ENCODE results near the gene ITCH.

DNA sequence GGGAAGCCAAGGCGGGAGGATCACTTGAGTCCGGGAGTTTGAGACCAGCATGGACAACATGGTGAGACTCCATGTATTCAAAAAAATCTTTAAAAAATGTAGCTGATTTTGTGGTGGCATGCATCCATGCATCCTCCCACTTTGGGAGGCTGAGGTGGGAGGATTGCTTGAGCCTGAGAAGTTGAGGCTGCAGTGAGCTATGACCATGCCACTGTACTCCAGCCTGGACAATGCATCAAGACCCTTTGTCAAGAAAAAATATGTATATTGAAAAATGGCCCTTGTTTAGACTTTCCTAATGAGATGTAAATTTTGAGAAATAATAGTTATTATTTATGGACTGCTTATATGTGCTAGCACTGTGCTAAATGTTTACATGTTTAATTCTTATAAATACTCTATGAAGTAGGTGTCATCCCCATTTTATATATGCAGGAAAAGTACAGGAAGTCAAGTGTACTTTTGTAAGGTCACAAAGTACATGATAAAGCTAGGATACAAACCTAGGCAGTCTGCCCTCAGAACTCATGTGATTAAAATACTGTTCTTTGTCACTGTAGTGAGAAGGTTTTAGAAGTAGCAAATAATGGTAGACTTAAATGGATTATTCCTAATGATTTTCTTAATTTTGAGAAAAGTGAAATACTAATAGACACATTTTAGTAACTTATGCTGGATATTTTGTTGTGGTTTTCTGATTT, 58.8 kb downstream of the ITCH start:
- TF ChIP-seq CTCF (IDR thresholded peaks at IDR 0.05; ENCODE audit: low read depth, low read length) (no peak), EZH2phosphoT487 (IDR thresholded peaks at IDR 0.05; ENCODE audit: low read depth) (no peak)
